ENCODE data around the gene PTPRG. TPM values are rescaled to one million over a fixed set of nuclear protein-coding genes. Genes with fewer than 3 reads are reported as not detected.

Gene PTPRG
- total RNA-seq, 2 experiments from 2014 or later, result 0.03 to 0.05 TPM

DNA sequence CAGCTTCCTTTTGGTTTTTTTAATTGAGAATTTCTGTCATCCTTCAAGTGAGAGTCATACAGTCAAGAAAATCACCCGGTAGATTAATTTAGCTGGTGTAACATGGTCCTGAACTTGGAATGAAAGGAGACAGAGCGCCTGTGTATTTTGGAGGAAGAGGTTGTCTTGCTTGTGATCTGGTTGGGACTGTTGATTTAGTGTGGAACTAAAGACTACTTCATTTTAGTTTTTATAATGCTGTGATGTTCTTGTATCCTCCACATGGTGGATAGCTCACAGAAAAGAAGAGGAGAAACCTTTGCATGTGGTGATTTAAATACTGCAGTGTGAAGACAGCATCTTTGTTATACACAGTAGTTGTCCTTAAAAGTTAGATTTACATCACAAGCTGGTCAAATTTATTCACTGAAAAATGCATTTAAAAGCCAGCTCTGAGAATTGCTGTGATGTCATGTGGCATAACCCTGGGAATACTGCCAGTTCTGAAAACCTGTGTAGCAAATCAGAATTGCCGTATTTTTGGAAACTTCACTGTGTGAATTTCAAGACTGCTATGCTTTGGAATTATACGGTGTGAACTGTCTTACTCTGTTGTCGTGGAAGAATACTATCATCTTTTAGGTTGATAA lies 268.5 kb downstream of the PTPRG start:
- Mint-ChIP-seq H3K9me3 (no peaks in the 10 kb centered on the region), H3K4me3 (no peak overlapping the region), H3K27me3 (peaks cover 4% of the 10 kb centered on the region), H3K36me3 (ENCODE audit: low read depth) (no peaks in the 10 kb centered on the region), H3K27ac (no peak overlapping the region), H3K4me1 (ENCODE audit: low read depth) (no peaks in the 10 kb centered on the region)
- Histone ChIP-seq H3K9me3 (ENCODE audit: control insufficient read depth in 1 of 2, insufficient read depth in 1 of 2, low read length in 2 of 2) (peaks cover 0 to 4% of the 10 kb centered on the region in 2 experiments), H3K27me3 (ENCODE audit: control insufficient read depth in 1 of 2, insufficient read depth in 2 of 2, low read length in 2 of 2) (no peaks in the 10 kb centered on the region), H3K36me3 (ENCODE audit: insufficient read depth, low read length) (no peaks in the 10 kb centered on the region), H3K4me1 (ENCODE audit: insufficient read depth, low read length) (no peaks in the 10 kb centered on the region), H3K4me3 (ENCODE audit: low read length) (no peak overlapping the region), H3K27ac (ENCODE audit: low read depth in 1 of 2, low read length in 2 of 2) (no peak overlapping the region)
- intact Hi-C loops (cut with DNase I, micrococcal nuclease), result no loop called here
- ChIA-PET POLR2A (no interaction called here), CTCF (no interaction called here)
- ATAC-seq (ENCODE audit: poor library complexity) (no peak), DNase-seq (no peak)
- TF ChIP-seq, protein P1, sequence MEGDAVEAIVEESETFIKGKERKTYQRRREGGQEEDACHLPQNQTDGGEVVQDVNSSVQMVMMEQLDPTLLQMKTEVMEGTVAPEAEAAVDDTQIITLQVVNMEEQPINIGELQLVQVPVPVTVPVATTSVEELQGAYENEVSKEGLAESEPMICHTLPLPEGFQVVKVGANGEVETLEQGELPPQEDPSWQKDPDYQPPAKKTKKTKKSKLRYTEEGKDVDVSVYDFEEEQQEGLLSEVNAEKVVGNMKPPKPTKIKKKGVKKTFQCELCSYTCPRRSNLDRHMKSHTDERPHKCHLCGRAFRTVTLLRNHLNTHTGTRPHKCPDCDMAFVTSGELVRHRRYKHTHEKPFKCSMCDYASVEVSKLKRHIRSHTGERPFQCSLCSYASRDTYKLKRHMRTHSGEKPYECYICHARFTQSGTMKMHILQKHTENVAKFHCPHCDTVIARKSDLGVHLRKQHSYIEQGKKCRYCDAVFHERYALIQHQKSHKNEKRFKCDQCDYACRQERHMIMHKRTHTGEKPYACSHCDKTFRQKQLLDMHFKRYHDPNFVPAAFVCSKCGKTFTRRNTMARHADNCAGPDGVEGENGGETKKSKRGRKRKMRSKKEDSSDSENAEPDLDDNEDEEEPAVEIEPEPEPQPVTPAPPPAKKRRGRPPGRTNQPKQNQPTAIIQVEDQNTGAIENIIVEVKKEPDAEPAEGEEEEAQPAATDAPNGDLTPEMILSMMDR (IDR thresholded peaks at IDR 0.05), result no peak

DNA sequence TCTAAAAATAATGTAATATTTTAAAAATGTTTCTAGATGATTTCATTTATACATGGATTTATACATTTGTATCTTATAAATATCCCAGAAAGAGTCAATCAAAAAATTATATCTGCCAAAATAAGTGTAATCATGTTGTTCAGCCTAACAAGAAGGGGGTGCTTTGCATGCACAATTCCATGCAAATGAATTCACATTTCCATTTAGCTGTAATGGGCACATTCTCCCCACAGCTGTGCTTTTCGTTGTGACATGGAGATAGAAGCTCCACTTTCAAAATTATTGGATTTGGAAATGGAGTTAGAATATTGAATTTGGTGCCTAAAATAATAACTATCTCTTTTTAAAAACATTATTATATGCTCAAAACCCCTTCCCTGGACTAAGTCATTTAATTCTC lies 270.6 kb downstream of the PTPRG start:
- H3K27me3 ChIP-seq (ENCODE audit: control insufficient read depth in 1 of 2, insufficient read depth in 2 of 2, low read length in 2 of 2), result no peaks in the 10 kb centered on the region
- H3K4me3 Mint-ChIP-seq, result no peak overlapping the region
- H3K4me1 Mint-ChIP-seq (ENCODE audit: low read depth), result no peaks in the 10 kb centered on the region
- intact Hi-C loops (cut with DNase I, micrococcal nuclease), result no loop called here
- ChIA-PET CTCF (no interaction called here), POLR2A (no interaction called here)
- no peaks in the 10 kb centered on the region for H3K9me3 Mint-ChIP-seq
- ATAC-seq (ENCODE audit: poor library complexity) (no peak), DNase-seq (no peak)
- H3K4me3 ChIP-seq (ENCODE audit: low read length), result no peak overlapping the region
- H3K36me3 ChIP-seq (ENCODE audit: insufficient read depth, low read length), result no peaks in the 10 kb centered on the region
- H3K36me3 Mint-ChIP-seq (ENCODE audit: low read depth), result no peaks in the 10 kb centered on the region
- H3K9me3 ChIP-seq (ENCODE audit: control insufficient read depth in 1 of 2, insufficient read depth in 1 of 2, low read length in 2 of 2), result peaks cover 0 to 4% of the 10 kb centered on the region in 2 experiments
- no peak overlapping the region for H3K27ac Mint-ChIP-seq
- no peaks in the 10 kb centered on the region for H3K4me1 ChIP-seq (ENCODE audit: insufficient read depth, low read length)
- TF ChIP-seq, protein P1 (IDR thresholded peaks at IDR 0.05), result no peak
- H3K27me3 Mint-ChIP-seq, result peaks cover 4% of the 10 kb centered on the region
- no peak overlapping the region for H3K27ac ChIP-seq (ENCODE audit: low read depth in 1 of 2, low read length in 2 of 2)

DNA sequence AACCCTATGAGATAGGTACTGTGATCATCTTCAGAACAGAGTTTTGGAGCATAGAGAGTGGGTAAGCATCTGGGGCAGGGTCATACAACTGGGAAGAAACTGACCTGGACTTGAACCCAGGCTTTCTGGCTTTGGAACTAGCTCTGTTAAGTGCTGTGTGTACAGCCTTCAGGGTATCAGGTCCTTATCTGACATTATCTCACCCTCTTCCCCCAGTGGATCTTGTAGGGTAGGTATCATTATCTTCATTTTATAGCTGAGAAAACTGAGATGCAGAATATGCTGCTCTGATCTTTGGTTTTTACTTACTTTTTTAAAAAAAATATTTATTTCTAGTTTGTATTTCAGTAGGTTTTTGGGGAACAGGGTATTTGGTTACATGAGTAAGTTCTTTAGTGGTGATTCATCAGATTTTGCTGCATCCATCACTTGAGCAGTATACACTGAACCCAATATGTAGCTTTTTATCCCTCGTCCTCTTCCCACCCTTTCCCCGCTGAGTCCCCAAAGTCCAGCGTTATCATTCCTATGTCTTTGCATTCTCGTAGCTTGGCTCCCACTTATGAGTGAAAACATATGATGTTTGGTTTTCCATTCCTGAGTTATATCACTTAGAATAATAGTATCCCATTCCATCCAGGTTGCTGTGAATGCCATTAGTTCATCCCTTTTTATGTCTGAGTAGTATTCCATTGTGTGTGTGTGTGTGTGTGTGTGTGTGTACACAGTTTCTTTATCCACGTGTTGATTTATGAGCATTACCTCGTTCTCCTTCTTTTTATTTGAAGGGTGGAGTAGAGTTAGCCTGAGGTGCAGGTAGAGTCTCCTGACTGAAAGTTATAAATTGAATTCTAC lies 271.2 kb downstream of the PTPRG start:
- Mint-ChIP-seq H3K27ac (no peak overlapping the region), H3K4me1 (ENCODE audit: low read depth) (no peaks in the 10 kb centered on the region), H3K9me3 (no peaks in the 10 kb centered on the region), H3K4me3 (no peak overlapping the region), H3K36me3 (ENCODE audit: low read depth) (no peaks in the 10 kb centered on the region), H3K27me3 (peaks cover 4% of the 10 kb centered on the region)
- Histone ChIP-seq H3K4me1 (ENCODE audit: insufficient read depth, low read length) (no peaks in the 10 kb centered on the region), H3K27ac (ENCODE audit: low read depth in 1 of 2, low read length in 2 of 2) (no peak overlapping the region), H3K4me3 (ENCODE audit: low read length) (no peak overlapping the region), H3K27me3 (ENCODE audit: control insufficient read depth in 1 of 2, insufficient read depth in 2 of 2, low read length in 2 of 2) (no peaks in the 10 kb centered on the region), H3K36me3 (ENCODE audit: insufficient read depth, low read length) (no peaks in the 10 kb centered on the region), H3K9me3 (ENCODE audit: control insufficient read depth in 1 of 2, insufficient read depth in 1 of 2, low read length in 2 of 2) (peaks cover 0 to 4% of the 10 kb centered on the region in 2 experiments)
- intact Hi-C loops (cut with DNase I, micrococcal nuclease), result no loop called here
- POLR2A ChIA-PET, result no interaction called here
- TF ChIP-seq, protein P1 (IDR thresholded peaks at IDR 0.05), result no peak
- DNase-seq, result no peak
- CTCF ChIA-PET, result no interaction called here
- no peak for ATAC-seq (ENCODE audit: poor library complexity)

Measured in CD4-positive, alpha-beta T cell (primary cell).